ENCODE results near the gene ZDHHC20. TPM values are rescaled to one million over a fixed set of nuclear protein-coding genes. Genes with fewer than 3 reads are reported as not detected.
"Not testable (repeated sequence)": the region's sequence is repeated elsewhere in the genome, so short reads cannot be mapped to it uniquely, and the experiment has no call there.

The ZDHHC20 gene
- total and polyA plus RNA-seq, 5 experiments from 2014 or later: 25.8 to 81.7 (median 52.5) TPM

- Mint-ChIP-seq H3K4me3 (no peak overlapping the region), H3K9me3 (peaks cover 0 to 1% (median 0%) of the 10 kb centered on the region in 9 donors), H3K4me1 (peaks cover 13 to 26% (median 24%) of the 10 kb centered on the region in 4 donors), H3K27ac (peak overlapping the region in 3 of 10 donors; percentile 21 to 56 (median 24)), H3K36me3 (peaks cover 8 to 81% (median 24%) of the 10 kb centered on the region in 3 donors), H3K27me3 (no peaks in the 10 kb centered on the region)
- ATAC-seq: no peak
- POLR2A ChIA-PET: no interaction called here
- no peak for DNase-seq
These were observed 73.4 kb downstream of the ZDHHC20 start for GRCh38 chr13:21385710-21386109.

- ATAC-seq (no peak), DNase-seq (no peak)
- Mint-ChIP-seq H3K27ac (peak overlapping the region in 2 of 10 donors; percentile 27 to 43), H3K9me3 (peaks cover 0 to 1% (median 0%) of the 10 kb centered on the region in 9 donors), H3K4me3 (no peak overlapping the region), H3K4me1 (peaks cover 2 to 3% (median 2%) of the 10 kb centered on the region in 4 donors), H3K27me3 (no peaks in the 10 kb centered on the region), H3K36me3 (peaks cover 8 to 80% (median 22%) of the 10 kb centered on the region in 3 donors)
- POLR2A ChIA-PET: no interaction called here
These were observed 76.0 kb downstream of the ZDHHC20 start for GRCh38 chr13:21383090-21383489.

- POLR2A ChIA-PET, DNase-seq, ATAC-seq, H3K4me1 Mint-ChIP-seq, H3K9me3 Mint-ChIP-seq, H3K27me3 Mint-ChIP-seq, H3K4me3 Mint-ChIP-seq: not testable (repeated sequence)
- Mint-ChIP-seq H3K36me3 (peaks cover 0 to 66% (median 14%) of the 10 kb centered on the region in 3 donors), H3K27ac (peak overlapping the region in 6 of 10 donors; percentile 17 to 87 (median 62))
These were observed 81.8 kb downstream of the ZDHHC20 start for GRCh38 chr13:21376998-21377985.

- peaks cover 0 to 25% (median 11%) of the 10 kb centered on the region in 3 donors for H3K36me3 Mint-ChIP-seq
- peak overlapping the region in 1 of 10 donors; percentile 59 for H3K27ac Mint-ChIP-seq
- ATAC-seq: no peak
- DNase-seq: no peak
- POLR2A ChIA-PET: interaction anchor here (0.6 kb wide), 1 partner anchor 9 kb away, joined by 3 read pairs; no protein-coding TSS in a partner anchor
- H3K27me3 Mint-ChIP-seq: no peaks in the 10 kb centered on the region
- H3K4me1 Mint-ChIP-seq: peaks cover 0 to 5% (median 2%) of the 10 kb centered on the region in 4 donors
- no peak overlapping the region for H3K4me3 Mint-ChIP-seq
- no peaks in the 10 kb centered on the region for H3K9me3 Mint-ChIP-seq
These were observed 86.6 kb downstream of the ZDHHC20 start for GRCh38 chr13:21372530-21372929.

DNA sequence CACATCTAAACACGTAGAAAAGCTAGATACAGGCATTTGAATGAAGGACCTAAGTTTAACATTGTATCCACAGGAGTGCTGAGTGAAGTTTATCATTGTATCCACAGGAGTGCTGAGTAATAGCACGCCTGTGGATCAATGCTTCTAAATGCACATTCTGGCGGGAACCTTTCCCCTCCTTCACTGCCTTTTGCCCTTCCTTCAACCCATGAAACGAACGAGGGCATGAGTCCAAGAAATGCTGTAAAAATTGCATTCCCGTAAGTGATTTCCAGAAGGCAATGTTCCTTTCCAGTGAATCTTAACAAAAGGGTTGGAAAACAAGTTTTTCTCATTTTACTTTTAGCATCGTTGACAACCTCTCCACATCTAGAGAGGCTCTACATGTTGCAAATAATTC, 88.1 kb downstream of the ZDHHC20 start:
- Mint-ChIP-seq H3K9me3 (no peaks in the 10 kb centered on the region), H3K36me3 (peaks cover 0 to 18% (median 8%) of the 10 kb centered on the region in 3 donors), H3K4me3 (no peak overlapping the region), H3K4me1 (peaks cover 0 to 13% (median 8%) of the 10 kb centered on the region in 4 donors), H3K27ac (no peak overlapping the region), H3K27me3 (no peaks in the 10 kb centered on the region)
- POLR2A ChIA-PET: no interaction called here
- DNase-seq: no peak
- no peak for ATAC-seq

GRCh38 chr13:21365574-21365973, 93.5 kb downstream of the ZDHHC20 start:
- Mint-ChIP-seq H3K36me3 (no peaks in the 10 kb centered on the region), H3K4me1 (peaks cover 14 to 40% (median 26%) of the 10 kb centered on the region in 4 donors), H3K4me3 (peak overlapping the region in 9 of 10 donors; percentile 13 to 72 (median 45)), H3K9me3 (peaks cover 0 to 7% (median 0%) of the 10 kb centered on the region in 9 donors), H3K27ac (peak overlapping the region; percentile 73 to 95 (median 89)), H3K27me3 (no peaks in the 10 kb centered on the region)
- POLR2A ChIA-PET: no interaction called here
- DNase-seq: peak in 8 of 10 donors; percentile 21 to 66 (median 42)
- ATAC-seq: peak; percentile 85 to 88

DNA sequence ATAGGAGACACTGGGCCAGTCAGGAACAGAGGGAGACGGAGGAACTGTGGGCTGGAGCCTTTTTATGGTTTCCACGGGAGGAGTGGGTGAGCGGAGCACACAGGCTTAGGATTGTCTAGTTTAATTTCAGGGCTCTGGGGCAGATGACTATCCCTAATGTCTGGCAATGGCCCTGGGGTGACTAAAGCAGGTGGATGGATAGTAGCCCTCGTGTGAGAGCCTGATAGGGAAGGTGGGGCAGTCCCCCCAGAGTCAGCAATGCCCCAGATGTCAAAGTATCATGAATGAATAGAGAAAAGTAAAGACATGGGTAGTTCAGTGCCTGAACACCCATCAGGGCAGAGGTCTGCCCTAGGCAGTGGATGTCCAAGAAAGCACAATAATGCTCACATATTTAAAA, 94.2 kb downstream of the ZDHHC20 start:
- DNase-seq (no peak), ATAC-seq (no peak)
- H3K4me1 Mint-ChIP-seq: peaks cover 14 to 40% (median 26%) of the 10 kb centered on the region in 4 donors
- H3K4me3 Mint-ChIP-seq: peak overlapping the region in 3 of 10 donors; percentile 5 to 48 (median 39)
- H3K27ac Mint-ChIP-seq: peak overlapping the region; percentile 73 to 95 (median 89)
- H3K36me3 Mint-ChIP-seq: no peaks in the 10 kb centered on the region
- no peaks in the 10 kb centered on the region for H3K27me3 Mint-ChIP-seq
- POLR2A ChIA-PET: no interaction called here
- peaks cover 0 to 7% (median 0%) of the 10 kb centered on the region in 9 donors for H3K9me3 Mint-ChIP-seq

GRCh38 chr13:21364357-21364756, 94.7 kb downstream of the ZDHHC20 start:
- Mint-ChIP-seq H3K9me3 (peaks cover 0 to 7% (median 0%) of the 10 kb centered on the region in 9 donors), H3K4me3 (peak overlapping the region in 1 of 10 donors; percentile 18), H3K36me3 (no peaks in the 10 kb centered on the region), H3K27ac (peak overlapping the region in 8 of 10 donors; percentile 61 to 93 (median 87)), H3K27me3 (no peaks in the 10 kb centered on the region), H3K4me1 (peaks cover 14 to 40% (median 26%) of the 10 kb centered on the region in 4 donors)
- ATAC-seq (no peak), DNase-seq (no peak)
- POLR2A ChIA-PET: no interaction called here

DNA sequence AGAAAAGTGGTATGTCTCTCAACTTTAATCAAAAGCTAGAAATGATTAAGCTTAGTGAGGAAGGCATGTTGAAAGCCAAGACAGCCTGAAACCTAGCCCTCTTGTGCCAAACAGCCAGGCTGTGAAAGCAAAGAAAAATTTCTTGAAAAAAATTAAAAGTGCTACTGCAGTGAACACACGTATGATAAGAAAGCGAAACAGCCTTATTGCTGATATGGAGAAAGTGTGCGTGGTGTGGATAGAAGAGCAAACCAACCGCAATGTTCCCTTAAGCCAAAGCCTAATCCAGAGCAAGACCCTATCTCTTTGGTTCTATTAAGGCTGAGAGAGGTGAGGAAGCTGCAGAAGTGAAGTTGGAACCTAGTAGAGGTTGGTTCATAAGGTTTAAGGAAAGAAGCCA, 96.4 kb downstream of the ZDHHC20 start:
- H3K36me3 Mint-ChIP-seq: no peaks in the 10 kb centered on the region
- DNase-seq (no peak), ATAC-seq (no peak)
- H3K27ac Mint-ChIP-seq: peak overlapping the region in 1 of 10 donors; percentile 59
- H3K27me3 Mint-ChIP-seq: no peaks in the 10 kb centered on the region
- H3K9me3 Mint-ChIP-seq: peaks cover 0 to 7% (median 0%) of the 10 kb centered on the region in 9 donors
- H3K4me3 Mint-ChIP-seq: no peak overlapping the region
- H3K4me1 Mint-ChIP-seq: peaks cover 14 to 36% (median 23%) of the 10 kb centered on the region in 4 donors
- POLR2A ChIA-PET: no interaction called here

- peaks cover 0 to 7% (median 0%) of the 10 kb centered on the region in 9 donors for H3K9me3 Mint-ChIP-seq
- POLR2A ChIA-PET: no interaction called here
- ATAC-seq: no peak
- H3K27ac Mint-ChIP-seq: no peak overlapping the region
- no peaks in the 10 kb centered on the region for H3K36me3 Mint-ChIP-seq
- DNase-seq: no peak
- peaks cover 14 to 34% (median 23%) of the 10 kb centered on the region in 4 donors for H3K4me1 Mint-ChIP-seq
- H3K4me3 Mint-ChIP-seq: no peak overlapping the region
- no peaks in the 10 kb centered on the region for H3K27me3 Mint-ChIP-seq
These were observed 97.4 kb downstream of the ZDHHC20 start for GRCh38 chr13:21361706-21362105.

GRCh38 chr13:21361123-21361522, 98.0 kb downstream of the ZDHHC20 start:
- Mint-ChIP-seq H3K27me3 (no peaks in the 10 kb centered on the region), H3K4me3 (no peak overlapping the region), H3K4me1 (peaks cover 14 to 28% (median 19%) of the 10 kb centered on the region in 4 donors), H3K36me3 (no peaks in the 10 kb centered on the region), H3K27ac (no peak overlapping the region), H3K9me3 (peaks cover 0 to 7% (median 0%) of the 10 kb centered on the region in 9 donors)
- no peak for ATAC-seq
- POLR2A ChIA-PET: no interaction called here
- DNase-seq: no peak

DNA sequence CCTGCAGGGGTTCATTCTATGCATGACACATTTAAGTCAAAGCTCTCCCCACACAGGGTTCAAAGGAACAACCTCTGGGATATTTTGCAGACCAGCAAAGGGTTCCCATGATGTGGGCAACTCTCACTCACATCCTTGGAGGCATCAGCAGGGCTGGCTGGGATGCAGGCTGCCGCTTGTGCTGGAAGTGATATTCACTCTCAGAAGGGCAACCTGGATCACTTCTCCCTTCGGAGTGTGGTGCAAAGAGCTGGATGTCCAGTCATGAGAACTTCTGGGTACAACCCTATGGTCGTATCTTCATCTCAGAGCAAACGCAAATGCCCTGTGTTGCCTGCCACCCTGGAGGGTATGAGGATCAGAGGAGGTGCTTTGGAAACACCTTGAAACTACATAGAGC, 98.6 kb downstream of the ZDHHC20 start:
- Mint-ChIP-seq H3K4me1 (peaks cover 9 to 22% (median 13%) of the 10 kb centered on the region in 4 donors), H3K27ac (no peak overlapping the region), H3K27me3 (no peaks in the 10 kb centered on the region), H3K9me3 (peaks cover 0 to 7% (median 0%) of the 10 kb centered on the region in 9 donors), H3K4me3 (no peak overlapping the region), H3K36me3 (no peaks in the 10 kb centered on the region)
- POLR2A ChIA-PET: no interaction called here
- DNase-seq (no peak), ATAC-seq (no peak)

GRCh38 chr13:21359855-21360254, 99.2 kb downstream of the ZDHHC20 start:
- Mint-ChIP-seq H3K4me1 (peaks cover 4 to 15% (median 7%) of the 10 kb centered on the region in 4 donors), H3K36me3 (no peaks in the 10 kb centered on the region), H3K9me3 (peaks cover 0 to 7% (median 0%) of the 10 kb centered on the region in 9 donors), H3K4me3 (no peak overlapping the region), H3K27me3 (no peaks in the 10 kb centered on the region), H3K27ac (no peak overlapping the region)
- POLR2A ChIA-PET: no interaction called here
- ATAC-seq: no peak
- no peak for DNase-seq

Measured in naive thymus-derived CD8-positive, alpha-beta T cell (primary cell).